Stimulated activated CD8-positive, alpha-beta memory T cell treated with anti-CD3 and anti-CD28 coated beads, Interleukin-4, amount 100 ng/mL, for 24 hours (primary cell): ENCODE results near the gene COL6A2.
"Not testable (repeated sequence)": the region's sequence is repeated elsewhere in the genome, so short reads cannot be mapped to it uniquely, and the experiment has no call there.

Source experiments
- DNase-seq: peaks from one replicate; pipeline ENCODE4 v3.0.0-alpha.2; 2020; ENCODE audit warnings: low read depth

Gene COL6A2

DNA sequence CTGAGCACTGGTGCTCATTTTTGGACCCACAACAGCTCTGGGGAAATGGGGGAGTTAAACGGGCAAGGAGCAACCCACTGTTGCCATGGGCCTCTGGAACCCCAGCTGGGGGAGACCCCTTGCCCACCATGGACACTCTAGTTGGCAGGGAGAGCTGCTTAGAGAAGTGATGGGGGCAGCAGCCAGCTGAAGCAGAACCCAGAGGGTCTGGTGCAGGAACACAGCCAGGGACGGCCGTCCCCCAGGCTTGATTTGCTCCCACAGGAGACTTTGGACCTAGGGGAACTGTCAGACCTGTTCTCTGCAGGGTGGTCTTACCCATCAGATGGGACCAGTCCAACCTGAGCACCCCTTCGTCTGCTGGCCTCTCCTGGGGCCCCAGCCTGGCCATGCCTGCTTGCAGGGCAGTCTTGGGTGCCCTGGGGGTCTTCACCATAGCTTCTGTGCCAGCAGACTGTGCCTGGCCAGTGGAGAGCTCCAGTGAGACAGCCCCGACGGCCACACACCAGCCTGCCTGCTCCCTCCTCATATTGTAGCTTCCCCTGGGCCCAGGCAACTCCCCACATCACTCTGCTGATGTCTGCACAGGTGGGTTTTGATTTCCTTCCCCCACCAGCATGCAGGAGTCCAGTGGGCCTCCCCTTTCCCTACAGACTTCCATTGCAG lies 75.1 kb downstream of the COL6A2 start:
- no peak for DNase-seq

DNA sequence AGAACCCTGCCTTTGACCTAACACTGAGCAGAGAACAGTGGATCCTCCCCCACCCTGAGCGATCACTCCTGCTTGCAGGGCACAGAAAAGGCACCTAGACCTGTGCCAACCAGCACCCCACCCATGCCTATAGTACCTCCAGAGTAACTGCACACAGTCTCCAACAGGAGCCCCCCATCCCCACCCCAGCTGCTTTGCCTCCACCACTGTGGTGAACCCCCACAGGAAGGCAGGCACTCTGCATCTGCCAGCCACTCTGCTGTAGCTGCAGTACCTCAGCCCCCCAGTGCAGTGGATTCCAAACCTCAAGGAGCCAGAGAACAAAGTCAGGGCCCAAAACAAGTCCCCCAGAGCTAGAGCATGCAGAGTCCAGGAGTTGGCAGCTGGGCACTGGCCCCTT lies 75.7 kb downstream of the COL6A2 start:
- no peak for DNase-seq

DNA sequence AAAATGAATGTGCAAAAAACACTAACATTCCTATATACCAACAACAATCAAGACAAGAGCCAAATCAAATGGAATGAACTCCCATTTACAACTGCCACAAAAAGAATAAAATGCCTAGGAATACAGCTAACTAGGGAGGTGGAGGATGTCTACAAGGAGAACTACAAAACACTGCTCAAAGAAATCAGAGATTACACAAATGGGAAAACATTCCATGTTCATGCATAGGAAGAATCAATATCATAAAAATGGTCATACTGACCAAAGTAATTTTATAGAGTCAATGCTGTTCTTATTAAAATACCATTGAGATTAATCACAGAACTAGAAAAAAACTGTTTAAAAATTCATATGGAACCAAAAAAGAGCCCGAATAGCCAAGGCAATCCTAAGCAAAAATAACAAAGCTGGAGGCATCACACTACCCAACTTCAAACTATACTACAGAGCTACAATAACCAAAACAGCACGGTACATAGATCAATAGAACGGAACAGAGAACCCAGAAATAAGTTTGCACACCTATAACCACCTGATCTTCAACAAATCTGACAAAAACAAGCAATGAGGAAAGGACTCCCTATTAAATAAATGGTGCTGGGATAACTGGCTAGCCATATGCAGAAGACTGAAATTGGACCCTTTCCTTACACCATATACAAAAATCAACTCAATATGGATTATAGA lies 78.7 kb downstream of the COL6A2 start:
- DNase-seq, result not testable (repeated sequence)

DNA sequence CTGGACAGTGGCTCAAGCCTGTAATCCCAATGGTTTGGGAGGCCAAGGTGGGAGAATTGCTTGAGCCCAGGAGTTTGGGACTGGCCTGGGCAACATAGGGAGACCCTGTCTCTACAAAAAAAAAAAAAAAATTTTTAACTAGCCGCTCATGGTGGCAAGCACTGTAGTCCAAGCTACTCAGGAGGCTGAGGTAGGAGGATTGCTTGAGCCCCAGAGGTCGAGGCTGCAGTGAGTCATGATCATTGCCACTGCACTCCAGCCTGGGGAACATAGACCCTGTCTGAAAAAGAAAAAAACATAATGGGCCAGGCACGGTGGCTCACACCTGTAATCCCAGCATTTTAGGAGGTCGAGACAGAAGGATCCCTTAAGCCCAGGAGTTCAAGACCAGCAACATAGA lies 81.0 kb downstream of the COL6A2 start:
- no peak for DNase-seq
